HG03342 (cell line): ENCODE measurements around the gene MYPN.
"Not testable (repeated sequence)": the region's sequence is repeated elsewhere in the genome, so short reads cannot be mapped to it uniquely, and the experiment has no call there.

ENCODE experiments used
- ATAC-seq: cut with Tn5 transposase; IDR thresholded peaks from one replicate; pipeline ENCODE4 v1.9.1; 2021; ENCODE audit warnings: mild to moderate bottlenecking, moderate library complexity; ENCODE audit not compliant: unreplicated experiment

MYPN gene

GRCh38 chr10:68165643-68166042, 56.4 kb downstream of the MYPN start:
- no peak for ATAC-seq

DNA sequence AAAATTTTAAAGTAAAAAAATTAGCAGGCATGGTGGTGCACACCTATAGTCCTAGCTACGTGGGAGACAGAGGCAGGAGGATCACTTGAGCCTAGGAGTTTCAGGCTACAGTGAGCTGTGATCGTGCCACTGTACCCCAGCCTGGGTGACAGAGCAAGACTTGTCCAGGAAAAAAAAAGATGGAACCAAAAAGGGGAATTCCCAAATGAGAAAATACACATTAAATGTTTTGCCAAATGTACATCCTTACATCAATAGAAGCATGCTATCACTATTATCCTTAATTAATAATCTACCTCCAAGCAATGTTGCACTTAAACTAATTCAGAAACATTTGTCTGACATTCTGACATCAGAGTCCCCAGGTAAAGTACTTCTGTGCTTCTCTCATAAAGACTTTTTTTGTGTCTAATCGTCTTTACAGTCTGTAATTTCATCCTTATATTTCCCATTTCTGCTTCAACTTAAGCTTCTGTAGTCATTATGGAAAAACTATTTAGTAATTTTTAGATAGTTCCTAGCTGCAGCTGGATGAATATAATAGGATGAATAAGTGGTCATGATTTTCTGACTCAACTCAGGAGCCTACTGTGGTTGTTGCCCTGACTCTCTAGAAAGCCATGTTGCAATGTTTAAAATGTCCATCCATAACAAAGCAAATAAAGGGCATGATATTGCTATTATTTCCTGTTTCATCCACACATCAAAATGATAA, 57.7 kb downstream of the MYPN start:
- ATAC-seq = no peak

- ATAC-seq = no peak
Measured at GRCh38 chr10:68167586-68168189, 58.4 kb downstream of the MYPN start.

GRCh38 chr10:68171539-68172080, 62.3 kb downstream of the MYPN start:
- no peak for ATAC-seq

- no peak for ATAC-seq
Measured at GRCh38 chr10:68172324-68172723, 63.0 kb downstream of the MYPN start.

DNA sequence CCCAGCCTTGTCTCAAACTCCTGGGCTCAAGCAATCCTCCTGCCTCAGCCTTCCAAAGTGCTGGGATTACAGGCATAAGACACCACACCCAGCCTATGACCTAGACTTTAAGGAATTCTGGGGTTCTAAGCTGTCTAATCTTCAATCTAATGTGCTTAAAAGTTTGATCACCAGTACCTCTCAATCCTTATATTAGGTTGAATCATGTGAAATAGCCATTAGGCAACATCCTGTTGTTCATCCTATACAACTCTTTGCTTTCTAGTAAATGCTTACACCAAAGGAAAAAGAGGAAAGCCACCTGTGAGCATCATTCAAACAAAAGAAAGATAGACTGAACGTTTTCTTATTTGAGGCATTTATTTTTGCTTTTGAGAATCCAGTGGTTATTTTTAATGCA, 66.7 kb downstream of the MYPN start:
- no peak for ATAC-seq

DNA sequence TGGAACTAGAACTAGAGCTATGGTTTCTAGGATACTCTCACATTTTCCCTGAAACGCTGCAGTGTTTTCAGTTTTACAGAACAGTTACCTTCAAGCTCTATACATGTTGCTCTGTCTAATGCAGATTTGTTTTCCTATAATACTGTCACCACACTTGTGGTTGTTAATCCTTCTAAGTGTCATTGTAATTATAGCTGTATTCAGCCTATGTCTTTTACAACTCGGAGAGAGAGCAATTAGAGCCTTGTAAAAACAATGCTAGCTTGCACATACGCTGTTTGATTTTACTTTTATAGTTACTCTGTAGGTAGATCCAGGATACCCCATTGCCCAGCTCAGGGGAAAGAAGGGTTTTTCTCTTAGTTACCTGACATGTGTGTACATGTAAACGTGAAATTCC, 67.5 kb downstream of the MYPN start:
- ATAC-seq = no peak

- ATAC-seq = no peak
Measured at GRCh38 chr10:68178592-68178991, 69.3 kb downstream of the MYPN start.

GRCh38 chr10:68179016-68179415, 69.7 kb downstream of the MYPN start:
- ATAC-seq = no peak

DNA sequence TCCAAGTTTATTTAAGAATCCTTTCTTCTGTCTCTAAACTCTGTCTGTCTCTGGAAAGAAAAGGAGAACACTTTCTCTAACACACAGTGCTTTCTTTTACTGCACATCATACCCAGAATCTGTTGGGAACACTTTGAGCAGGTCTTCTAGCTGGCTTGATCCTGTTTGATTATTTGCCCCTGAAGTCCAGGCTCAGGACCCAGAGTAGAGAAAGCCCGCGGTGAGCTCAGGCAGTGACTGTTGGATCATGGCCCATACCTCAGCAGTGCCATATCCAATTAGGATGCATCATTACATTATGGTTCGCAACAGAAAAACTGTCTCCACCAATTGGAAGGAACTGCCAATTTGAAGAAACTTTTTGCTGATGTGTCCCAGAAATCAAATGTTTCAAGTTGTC, 71.2 kb downstream of the MYPN start:
- no peak for ATAC-seq

DNA sequence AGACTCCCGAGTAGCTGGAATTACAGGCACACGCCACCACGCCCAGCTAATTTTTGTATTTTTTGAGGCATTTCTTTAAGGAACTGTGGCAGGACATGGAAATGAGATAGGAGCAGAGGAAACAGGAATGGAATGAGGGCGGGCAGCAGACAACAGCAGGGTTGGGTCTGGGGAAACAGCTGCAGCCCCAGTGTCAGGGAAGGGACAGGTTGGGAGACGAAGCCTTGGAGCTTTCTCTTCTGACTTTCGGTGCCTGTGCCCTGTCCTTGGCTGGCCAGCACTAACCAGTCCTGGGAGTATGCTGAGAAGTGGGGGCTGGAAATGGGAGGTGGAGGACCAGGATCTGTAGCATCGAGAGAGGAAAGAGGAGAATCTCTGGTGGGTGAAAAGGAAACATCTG, 75.3 kb downstream of the MYPN start:
- ATAC-seq = no peak

GRCh38 chr10:68185085-68185484, 75.8 kb downstream of the MYPN start:
- ATAC-seq = no peak

DNA sequence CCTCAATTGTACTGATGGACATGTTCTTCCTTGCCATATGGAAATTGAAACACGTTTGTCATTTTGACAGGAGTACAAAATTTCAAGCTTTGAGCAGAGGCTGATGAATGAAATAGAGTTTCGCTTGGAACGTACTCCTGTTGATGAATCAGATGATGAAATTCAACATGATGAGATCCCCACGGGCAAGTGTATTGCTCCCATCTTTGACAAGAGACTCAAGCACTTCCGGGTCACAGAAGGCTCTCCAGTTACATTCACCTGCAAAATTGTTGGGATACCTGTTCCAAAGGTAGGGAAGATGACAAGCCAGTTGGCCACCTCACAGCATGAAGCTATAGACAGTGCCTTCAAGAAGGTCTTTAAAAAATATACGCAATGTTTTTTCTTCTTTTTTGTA, 79.5 kb downstream of the MYPN start:
- ATAC-seq = no peak

GRCh38 chr10:68192113-68192512, 82.8 kb downstream of the MYPN start:
- no peak for ATAC-seq

- no peak for ATAC-seq
Measured at GRCh38 chr10:68194290-68194689, 85.0 kb downstream of the MYPN start.

DNA sequence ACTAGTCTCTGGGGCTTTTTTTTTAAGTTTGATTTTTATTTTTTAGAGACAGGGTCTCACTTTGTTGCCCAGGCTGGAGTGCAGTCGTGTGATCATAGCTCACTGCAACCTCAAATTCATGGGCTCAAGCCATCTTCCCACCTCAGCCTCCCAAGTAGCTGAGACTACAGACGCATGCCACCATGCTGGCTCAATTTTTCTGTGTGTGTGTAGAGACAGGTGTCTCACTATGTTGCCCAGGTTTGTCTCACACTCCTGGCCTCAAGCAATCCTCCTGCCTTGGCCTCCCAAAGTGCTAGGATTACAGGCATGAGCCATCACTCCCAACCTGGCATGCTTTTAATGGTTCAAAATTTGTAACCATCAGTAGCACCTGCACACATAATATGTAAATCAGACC, 86.5 kb downstream of the MYPN start:
- not testable (repeated sequence) for ATAC-seq

GRCh38 chr10:68196701-68197100, 87.4 kb downstream of the MYPN start:
- ATAC-seq = no peak

DNA sequence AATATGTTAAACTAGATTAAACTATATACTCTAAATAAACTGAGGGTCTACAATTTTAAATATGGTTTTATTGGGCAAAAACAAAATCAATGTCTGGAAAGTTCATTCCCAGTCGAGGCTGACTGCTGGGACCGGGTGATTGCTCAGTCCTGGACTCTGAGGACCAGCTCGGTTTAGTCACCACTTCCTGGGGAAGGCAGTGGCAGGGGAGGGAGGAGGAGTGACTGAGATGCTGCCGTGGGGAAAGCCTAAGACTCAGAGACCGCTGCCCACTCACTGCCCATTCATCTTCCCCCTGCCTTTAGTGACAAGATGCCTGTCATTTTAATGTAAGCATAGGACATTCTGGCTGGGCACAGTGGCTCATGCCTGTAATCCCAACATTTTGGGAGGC, 93.7 kb downstream of the MYPN start:
- ATAC-seq = no peak

GRCh38 chr10:68208424-68209042, 99.2 kb downstream of the MYPN start:
- peak; percentile 53 for ATAC-seq

GRCh38 chr10:68211669-68212068, 102.4 kb downstream of the MYPN start:
- ATAC-seq = no peak

DNA sequence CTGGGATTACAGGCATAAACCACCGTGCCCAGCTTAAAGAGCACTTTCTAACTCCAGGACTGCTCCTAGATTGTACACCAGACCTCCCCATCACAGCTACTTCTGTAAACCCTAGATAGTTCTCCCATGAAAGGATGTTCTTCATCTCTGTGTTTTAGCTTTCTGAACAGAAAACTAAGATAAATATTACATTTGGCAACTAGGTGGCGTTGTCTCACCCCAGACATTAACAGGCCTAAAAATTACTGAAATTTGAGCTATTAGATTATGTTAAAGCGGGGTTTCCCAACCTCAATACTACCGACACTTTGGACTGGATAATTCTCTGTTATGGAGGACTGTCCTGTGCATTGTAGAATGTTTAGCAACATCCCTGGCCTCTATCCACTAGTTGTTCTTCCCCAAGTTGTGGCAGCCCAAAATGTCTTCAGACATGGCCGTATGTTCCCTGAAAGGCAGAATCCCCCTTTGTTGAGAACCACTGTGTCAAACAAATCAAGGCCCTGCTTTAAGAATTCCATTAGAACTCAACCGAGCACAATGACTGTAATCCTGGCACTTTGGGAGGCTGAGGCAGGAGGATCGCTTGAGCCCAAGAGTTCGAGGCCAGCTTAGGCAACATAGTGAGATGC, 103.5 kb downstream of the MYPN start:
- ATAC-seq = no peak

- ATAC-seq = no peak
Measured at GRCh38 chr10:68218786-68219185, 109.5 kb downstream of the MYPN start.
